NCI-H1694 (cell line): Measurements from ENCODE around the gene GDF7.

ENCODE experiments used
- DNase-seq: peaks from one replicate; lab custom pipeline; 2025; lab: John Stamatoyannopoulos, UW

Gene GDF7

DNA sequence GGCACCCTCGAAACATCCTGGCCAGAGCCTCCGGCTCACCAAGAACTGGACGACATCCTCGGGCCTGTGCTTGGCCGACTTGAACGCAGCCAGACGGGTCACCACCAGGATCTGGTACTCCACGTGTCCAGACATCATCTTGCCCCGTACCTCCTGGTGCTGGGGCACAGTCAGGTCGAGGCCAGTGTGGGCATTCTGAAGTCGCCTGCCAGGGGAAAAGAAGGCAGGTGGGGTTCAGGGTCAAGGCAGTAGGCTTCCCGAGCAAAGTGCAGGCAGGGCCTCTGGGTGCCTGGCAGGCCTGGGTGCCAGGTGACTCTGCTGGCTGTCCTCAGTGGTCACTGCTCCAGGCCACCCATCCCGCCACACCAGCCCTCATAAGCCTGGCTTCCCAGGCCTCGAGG lies 21.6 kb upstream of the GDF7 start:
- DNase-seq, result no peak

DNA sequence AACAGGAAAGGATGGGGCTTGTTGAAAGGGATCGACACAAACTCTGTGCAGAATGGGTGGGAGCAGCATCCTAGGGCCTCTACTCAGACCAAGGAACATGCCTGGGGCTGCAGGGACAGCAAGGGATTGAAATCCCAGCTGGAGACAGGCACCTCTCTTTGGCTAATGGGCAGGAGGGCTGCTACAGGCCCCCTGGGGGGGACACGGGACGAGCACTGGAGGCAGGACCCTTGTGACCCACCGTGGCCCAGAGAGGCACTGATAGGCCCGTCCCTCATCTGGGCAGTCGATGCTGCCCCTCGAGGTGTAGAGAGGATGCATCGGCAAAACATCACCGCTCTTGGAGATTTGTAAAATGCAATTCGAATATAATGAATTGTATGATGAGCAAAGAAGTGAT lies 21.2 kb upstream of the GDF7 start:
- DNase-seq, result no peak

DNA sequence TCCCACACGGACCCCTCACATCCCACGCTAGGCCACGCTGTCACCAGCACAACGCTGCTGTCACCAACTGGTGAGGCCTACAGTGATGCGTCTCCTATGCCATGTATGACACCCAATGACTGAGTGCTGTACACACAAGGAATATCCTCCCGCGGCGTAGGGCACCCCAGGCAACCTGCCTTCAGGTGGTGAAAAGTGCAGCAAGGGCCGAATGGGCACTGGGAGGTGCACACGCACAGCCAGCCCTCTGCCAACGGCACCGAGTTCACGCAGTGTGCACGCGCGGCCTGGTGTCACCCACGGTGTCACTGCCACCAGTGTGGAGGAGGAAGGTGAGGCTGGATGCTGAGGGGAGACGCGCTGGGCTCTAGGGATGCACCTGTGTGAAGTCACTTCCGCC lies 20.5 kb upstream of the GDF7 start:
- DNase-seq, result no peak

DNA sequence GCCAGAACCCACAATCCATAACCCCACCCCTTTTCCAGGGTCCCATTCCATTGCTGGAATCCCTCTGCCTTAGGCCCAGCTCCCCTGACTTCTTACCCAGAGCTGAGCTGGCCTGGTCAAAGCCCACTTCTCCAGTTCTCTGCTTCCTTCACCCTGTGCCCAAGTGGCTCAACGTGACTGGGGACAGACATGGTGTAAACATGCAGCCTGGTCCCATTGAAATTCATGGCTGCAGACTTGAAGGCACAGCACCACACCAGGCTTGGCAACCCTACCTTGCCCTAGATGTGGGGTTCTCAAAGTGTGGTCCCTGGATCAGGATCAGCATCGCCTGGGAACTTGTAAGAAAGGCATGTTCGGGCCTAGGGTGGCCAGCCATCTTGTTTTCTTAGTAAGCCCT lies 19.7 kb upstream of the GDF7 start:
- DNase-seq, result no peak

DNA sequence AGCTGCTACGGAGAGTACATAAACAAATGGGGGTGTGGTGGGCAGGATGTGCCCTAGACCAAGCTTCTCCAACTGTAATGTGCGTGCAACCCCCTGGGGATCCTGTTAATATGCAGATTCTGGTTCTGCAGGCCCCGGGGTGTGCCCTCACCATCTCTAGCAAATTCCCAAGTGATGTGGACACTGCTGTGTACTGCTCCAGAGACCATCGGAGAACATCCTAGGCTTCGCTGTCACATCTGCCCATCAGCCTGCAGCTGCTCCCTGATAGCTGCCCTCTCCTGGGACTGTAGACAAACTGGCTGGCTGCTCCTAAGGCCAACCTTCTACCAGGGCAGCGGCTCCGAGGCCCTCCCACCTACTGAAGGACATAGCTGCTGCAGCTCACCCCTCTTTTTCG lies 19.2 kb upstream of the GDF7 start:
- DNase-seq, result no peak

DNA sequence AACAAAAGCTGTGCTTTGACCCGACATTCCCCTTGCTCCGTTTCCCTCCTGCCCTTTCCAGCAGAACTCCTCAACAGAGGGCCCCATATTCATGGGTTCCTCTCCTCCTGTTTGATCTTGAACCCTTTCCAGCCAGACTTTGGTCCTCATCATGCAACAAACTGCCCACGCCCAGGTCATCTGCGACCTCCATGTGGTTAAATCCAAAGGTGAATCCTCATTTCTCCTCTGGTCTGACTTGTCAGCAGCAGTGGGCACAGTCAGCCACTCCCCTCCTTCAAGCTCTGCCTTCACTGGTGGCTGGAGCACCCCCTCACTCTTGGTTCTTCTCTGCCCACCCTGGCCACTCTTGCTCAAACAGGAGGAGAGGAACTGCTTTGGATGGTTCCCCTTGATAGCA lies 18.7 kb upstream of the GDF7 start:
- no peak for DNase-seq

DNA sequence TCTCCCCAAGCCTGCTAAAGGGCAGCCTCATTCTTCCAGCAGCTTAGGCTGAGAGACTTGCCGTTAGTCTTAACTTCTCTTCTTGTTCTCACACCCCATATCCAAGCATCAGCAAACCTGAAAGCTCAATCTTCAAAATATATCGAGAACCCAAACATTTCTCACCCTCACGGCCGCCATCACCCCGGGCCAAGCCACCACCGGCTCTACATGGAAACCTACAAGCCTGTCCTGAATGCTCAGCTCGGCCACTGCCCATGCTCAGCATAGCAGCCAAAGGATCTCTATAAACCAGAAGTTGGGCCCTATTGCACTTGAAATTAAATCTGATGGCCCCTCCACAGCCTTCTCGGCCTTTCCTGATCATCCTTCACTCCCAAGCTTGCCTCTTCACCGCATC lies 18.1 kb upstream of the GDF7 start:
- no peak for DNase-seq

- no peak for DNase-seq
Observed at GRCh38 chr2:20649576-20649975, 17.4 kb upstream of the GDF7 start.

GRCh38 chr2:20649976-20650375 lies 17.0 kb upstream of the GDF7 start:
- DNase-seq, result no peak

- peak; percentile 14 for DNase-seq
Observed at GRCh38 chr2:20650393-20650876, 16.5 kb upstream of the GDF7 start.

- DNase-seq, result peak; percentile 65
Observed at GRCh38 chr2:20650877-20651730, 15.8 kb upstream of the GDF7 start, which contains the start of gene HS1BP3. Gene HS1BP3 (minus strand): TSS chr2:20651098. CDS start chr2:20651063, 35 bp downstream.

DNA sequence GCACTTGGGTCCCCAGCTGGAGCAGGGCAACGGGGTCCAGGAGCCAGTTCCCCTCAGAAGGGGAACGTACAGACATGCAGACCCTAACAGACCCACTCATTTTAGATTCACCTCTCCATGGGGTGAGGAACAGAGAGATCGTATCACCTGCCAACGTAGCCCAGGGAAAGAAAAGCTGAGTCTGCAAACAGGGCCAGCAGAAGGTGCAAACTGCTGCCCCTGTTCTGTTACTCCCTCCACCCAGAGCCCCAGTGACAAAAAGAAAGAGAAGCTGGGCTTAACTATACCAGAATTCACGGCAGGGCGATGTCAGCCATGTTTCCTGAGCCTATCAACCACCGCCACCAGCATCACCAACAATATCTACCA lies 15.2 kb upstream of the GDF7 start:
- no peak for DNase-seq

- DNase-seq, result no peak
Observed at GRCh38 chr2:20652141-20652540, 14.8 kb upstream of the GDF7 start.

- no peak for DNase-seq
Observed at GRCh38 chr2:20652673-20653575, 14.0 kb upstream of the GDF7 start.

- no peak for DNase-seq
Observed at GRCh38 chr2:20653695-20654534, 13.0 kb upstream of the GDF7 start.

DNA sequence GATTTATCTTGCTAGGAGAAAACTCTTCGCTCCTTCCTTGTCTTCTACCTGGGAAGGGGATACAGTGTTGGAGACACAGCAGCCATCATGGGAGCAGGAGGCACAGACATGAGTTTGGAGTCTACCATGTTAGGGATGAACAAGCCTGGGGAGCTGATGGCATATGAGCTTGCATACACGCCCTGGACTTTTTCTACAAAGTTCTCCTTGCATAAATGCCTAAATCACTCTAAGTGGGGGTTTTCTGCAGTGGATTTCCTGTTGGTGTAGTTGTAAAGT lies 12.5 kb upstream of the GDF7 start:
- DNase-seq, result no peak

DNA sequence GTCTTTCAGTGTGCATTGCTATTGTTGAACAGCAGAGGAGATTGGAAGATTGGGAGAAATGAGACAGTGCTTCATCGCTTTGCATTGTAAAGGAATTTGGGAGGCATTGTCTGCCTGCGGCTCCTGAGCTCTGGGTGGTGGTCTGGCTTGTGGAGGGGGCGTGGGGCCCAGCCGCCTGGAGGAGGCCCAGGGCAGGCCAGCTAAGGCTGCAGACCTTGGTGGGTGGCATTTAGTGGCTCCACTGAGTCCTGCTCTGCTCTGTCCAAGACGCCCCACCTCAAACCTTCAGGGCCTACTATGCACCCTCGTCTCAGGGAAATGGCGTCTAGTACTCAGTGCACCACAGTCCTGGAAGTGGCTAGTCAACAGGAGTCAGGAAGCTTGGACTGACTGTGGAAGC lies 10.4 kb upstream of the GDF7 start:
- no peak for DNase-seq

DNA sequence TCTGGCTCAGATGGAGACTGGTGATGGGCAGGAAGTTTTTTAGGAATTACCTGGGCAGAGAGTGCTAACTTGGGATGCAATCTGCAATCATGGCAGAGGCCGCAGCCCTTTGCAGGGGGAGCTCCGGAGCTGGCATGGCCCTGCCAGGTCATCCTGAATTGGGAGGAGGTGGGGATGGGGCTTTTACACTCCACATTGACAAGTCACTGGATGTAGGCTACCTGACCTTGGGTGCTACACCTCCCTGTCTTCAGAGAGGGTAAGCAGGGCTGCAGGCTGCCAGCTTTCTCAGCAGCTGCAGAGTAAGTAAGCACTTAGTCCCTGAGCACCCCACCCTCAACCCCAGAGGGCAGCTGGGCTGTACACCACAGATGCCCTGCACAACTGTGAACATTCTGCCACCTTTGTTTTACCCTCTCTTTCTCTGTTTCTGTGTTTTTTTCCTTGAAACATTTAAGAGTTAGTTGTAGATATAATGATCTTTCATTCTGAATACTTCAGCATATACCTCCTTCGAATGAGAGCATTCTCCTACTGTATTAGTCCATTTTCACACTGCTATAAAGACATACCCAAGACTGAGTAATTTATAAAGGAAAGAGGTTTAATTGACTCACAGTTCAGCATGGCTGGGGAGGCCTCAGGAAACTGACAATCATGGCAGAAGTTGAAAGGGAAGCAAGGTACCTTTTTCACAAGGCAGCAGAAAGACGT lies 9.3 kb upstream of the GDF7 start:
- no peak for DNase-seq

- no peak for DNase-seq
Observed at GRCh38 chr2:20660506-20661420, 6.2 kb upstream of the GDF7 start.
